ENCODE data around the gene EXOC3L1. TPM values are rescaled to one million over a fixed set of nuclear protein-coding genes. Genes with fewer than 3 reads are reported as not detected.

Gene EXOC3L1
- total RNA-seq, 4 donors from 2014 or later, result 0.45 to 2.0 (median 1.9) TPM

DNA sequence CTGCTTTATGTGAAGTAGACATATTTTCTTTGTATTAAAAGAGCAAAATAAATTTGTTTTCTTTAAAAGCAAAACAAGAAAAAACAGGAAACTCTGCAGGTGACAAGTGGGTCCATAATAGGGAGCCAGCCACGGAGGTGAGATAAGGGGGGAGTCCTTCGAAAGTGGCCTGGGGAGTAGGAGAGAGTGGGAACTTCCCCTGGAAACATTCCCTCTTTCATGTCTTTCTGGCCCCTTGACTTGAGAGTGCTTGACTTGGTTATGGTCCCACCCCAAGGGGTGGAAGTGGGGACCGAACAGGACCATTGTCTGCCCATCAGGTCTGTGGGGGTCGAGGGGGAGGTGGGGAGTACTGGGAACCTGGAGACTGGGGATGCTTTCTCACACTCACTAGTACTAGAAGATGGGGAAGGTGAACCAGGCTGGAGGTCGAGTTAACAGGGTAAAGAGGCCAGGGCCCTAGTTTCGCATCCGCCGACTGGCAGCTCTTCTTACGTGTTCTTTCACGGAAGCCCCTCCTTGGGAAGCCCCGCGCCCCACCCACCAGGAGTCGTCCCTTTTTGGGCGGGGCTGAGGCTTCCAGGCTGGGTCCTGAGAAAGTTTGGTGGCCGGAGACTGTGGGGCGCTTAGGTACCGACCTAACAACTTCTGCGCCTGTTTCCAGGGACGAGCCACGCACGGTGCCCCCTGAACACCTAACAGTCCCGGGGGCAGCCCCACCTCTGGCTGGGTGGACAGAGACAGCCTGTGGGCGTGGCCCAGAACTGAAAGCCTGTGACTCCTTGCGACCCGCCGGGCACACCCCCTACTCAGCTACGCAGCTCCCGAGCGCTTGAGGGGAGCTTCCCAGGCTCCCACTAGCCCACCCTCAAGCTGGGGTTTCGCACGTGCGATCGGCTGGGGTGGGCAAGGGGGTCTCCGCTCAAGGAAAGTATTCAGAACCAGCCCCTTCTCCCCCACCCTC lies 31.0 kb downstream of the EXOC3L1 start:
- Histone ChIP-seq H3K27me3 (no peaks in the 10 kb centered on the region), H3K9me3 (no peaks in the 10 kb centered on the region), H3K4me1 (peaks cover 73% of the 10 kb centered on the region), H3K4me3 (peak overlapping the region; percentile 91), H3K27ac (peak overlapping the region; percentile 86), H3K36me3 (no peaks in the 10 kb centered on the region)
- 15% methylated on average over 13 of the region's 34 CpGs for WGBS
- no peak for DNase-seq (ENCODE audit: low spot score in 2 of 2)
- TF ChIP-seq, protein P1, sequence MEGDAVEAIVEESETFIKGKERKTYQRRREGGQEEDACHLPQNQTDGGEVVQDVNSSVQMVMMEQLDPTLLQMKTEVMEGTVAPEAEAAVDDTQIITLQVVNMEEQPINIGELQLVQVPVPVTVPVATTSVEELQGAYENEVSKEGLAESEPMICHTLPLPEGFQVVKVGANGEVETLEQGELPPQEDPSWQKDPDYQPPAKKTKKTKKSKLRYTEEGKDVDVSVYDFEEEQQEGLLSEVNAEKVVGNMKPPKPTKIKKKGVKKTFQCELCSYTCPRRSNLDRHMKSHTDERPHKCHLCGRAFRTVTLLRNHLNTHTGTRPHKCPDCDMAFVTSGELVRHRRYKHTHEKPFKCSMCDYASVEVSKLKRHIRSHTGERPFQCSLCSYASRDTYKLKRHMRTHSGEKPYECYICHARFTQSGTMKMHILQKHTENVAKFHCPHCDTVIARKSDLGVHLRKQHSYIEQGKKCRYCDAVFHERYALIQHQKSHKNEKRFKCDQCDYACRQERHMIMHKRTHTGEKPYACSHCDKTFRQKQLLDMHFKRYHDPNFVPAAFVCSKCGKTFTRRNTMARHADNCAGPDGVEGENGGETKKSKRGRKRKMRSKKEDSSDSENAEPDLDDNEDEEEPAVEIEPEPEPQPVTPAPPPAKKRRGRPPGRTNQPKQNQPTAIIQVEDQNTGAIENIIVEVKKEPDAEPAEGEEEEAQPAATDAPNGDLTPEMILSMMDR (IDR thresholded peaks at IDR 0.05), result no peak
- TF ChIP-seq EP300 (IDR thresholded peaks at IDR 0.05), result no peak
- no peak for TF ChIP-seq POLR2AphosphoS5 (IDR thresholded peaks at IDR 0.05)
- TF ChIP-seq POLR2A (IDR thresholded peaks at IDR 0.05), result no peak

DNA sequence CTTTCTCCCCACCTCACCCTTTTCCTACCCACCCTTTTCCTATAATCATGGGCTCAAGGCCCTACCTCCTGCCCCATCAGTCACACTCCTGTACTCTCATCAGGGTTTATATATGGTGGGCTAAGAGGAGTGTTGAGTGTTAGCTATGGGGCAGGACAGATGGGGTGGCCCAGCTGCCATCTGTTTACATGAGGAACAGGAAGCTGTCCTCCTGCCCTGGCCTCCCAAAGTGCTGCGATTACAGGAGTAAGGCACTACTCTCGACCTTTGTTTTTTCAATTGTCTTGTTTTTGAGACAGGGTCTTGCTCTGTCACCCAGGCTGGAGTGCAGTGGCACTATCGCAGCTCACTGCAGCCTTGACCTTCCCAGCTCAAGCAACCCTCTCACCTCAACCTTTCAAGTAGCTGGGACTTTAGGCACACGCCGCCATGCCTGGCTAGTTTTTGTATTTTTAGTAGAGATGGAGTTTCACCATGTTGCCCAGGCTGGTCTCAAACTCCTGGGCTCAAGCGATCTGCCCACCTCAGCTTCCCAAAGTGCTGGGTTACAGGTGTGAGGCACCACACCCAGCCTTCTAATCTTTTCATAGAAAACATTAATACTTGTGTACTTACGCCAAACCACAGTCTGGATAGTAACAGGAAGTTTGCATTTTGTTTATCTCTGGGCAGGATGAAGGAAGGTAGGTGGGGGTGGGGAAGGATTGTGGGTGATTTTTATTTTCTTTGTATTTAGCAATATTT lies 31.9 kb downstream of the EXOC3L1 start:
- Histone ChIP-seq H3K9me3 (no peaks in the 10 kb centered on the region), H3K4me1 (peaks cover 64% of the 10 kb centered on the region), H3K4me3 (no peak overlapping the region), H3K27ac (no peak overlapping the region), H3K27me3 (no peaks in the 10 kb centered on the region), H3K36me3 (no peaks in the 10 kb centered on the region)
- WGBS, result 72% methylated on average over 7 of the region's 7 CpGs
- DNase-seq (ENCODE audit: low spot score in 2 of 2), result no peak
- no peak for TF ChIP-seq EP300 (IDR thresholded peaks at IDR 0.05)
- no peak for TF ChIP-seq POLR2AphosphoS5 (IDR thresholded peaks at IDR 0.05)
- TF ChIP-seq, protein P1 (IDR thresholded peaks at IDR 0.05), result no peak
- TF ChIP-seq POLR2A (IDR thresholded peaks at IDR 0.05), result no peak

DNA sequence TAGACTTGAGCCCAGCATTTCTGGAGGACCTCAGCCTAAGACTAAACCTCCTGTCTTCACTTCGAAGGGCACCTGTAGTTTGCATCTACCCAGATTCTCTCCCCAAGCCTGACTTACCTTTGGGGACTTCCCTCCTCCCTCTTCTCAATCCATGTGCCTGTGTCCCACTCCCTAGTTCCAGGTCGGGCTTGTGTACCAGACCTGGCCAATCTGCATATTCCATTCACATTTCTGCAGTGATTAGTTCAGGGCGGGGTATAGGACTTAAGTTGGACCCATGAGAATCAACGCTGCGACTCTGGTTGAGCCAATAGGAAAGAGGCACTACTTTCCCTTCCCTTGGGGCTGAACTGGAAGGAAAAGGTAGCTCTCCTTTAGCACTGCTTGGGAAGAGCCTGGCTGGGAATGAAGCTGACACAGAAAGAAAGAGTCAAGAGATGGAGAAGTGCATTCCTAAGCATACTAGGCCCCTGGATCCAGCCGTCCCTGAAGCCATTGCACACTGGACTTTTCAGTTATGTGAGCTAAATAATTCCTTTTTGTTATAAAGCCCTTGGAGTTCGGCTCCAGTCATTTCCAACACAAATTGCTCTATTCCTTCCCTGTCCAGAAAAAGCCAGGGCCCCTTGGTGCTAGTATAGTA lies 32.7 kb downstream of the EXOC3L1 start:
- Histone ChIP-seq H3K27ac (no peak overlapping the region), H3K9me3 (no peaks in the 10 kb centered on the region), H3K36me3 (no peaks in the 10 kb centered on the region), H3K4me1 (peaks cover 56% of the 10 kb centered on the region), H3K4me3 (no peak overlapping the region), H3K27me3 (no peaks in the 10 kb centered on the region)
- no peak for DNase-seq (ENCODE audit: low spot score in 2 of 2)
- no peak for TF ChIP-seq POLR2AphosphoS5 (IDR thresholded peaks at IDR 0.05)
- TF ChIP-seq, protein P1 (IDR thresholded peaks at IDR 0.05), result no peak
- WGBS, result 44% methylated on average over 7 of the region's 7 CpGs

DNA sequence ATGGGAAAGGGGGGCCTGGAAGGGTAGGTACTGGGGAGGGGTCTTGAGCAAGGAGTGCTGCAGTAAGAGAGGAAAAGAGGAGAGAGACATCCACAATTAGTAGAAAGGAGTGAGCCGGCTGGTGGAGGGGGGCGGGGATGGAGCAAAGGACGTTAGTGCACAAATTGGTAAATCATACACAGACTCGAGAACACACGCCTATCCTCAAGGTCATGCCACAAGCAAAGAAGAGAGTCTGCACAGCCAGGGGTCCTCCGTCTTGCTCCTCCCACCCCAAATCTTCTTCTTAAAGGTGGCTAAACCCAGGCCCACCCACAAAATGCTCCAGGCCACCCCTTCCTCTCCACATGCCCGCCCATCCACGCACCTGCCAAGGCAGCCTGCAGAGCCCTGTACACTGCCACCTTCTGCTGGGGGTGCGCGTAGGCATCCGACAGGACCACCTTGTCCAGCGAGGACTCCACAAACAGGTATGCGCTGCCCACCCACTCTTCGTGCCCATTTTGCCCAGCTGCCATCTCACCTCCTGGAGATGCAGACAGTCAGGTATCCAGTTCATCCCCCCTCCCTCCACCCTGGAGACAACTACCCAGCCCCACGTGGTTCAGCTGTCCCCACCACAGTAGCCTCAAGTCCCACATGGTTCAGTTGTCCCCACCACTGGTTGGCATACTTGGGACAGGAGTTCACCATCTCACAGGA lies 33.6 kb downstream of the EXOC3L1 start:
- H3K36me3 ChIP-seq, result no peaks in the 10 kb centered on the region
- no peak overlapping the region for H3K4me3 ChIP-seq
- H3K9me3 ChIP-seq, result no peaks in the 10 kb centered on the region
- WGBS, result 74% methylated on average over 12 of the region's 15 CpGs
- H3K4me1 ChIP-seq, result peaks cover 49% of the 10 kb centered on the region
- no peak overlapping the region for H3K27ac ChIP-seq
- no peaks in the 10 kb centered on the region for H3K27me3 ChIP-seq
- DNase-seq (ENCODE audit: low spot score in 2 of 2), result no peak
- TF ChIP-seq POLR2AphosphoS5 (IDR thresholded peaks at IDR 0.05), result no peak
- TF ChIP-seq EP300 (IDR thresholded peaks at IDR 0.05), result no peak
- TF ChIP-seq, protein P1 (IDR thresholded peaks at IDR 0.05), result no peak
- TF ChIP-seq POLR2A (IDR thresholded peaks at IDR 0.05), result no peak
